Femur (tissue), 1 donor: ENCODE data around the gene ZFP14.
"Not testable (repeated sequence)": the region's sequence is repeated elsewhere in the genome, so short reads cannot be mapped to it uniquely, and the experiment has no call there.

Experiments used
- DNase-seq: peaks from one replicate; pipeline ENCODE4 v3.0.0-alpha.2; 2017

Gene ZFP14

GRCh38 chr19:36330216-36330615, 48.8 kb downstream of the ZFP14 start:
- no peak for DNase-seq

DNA sequence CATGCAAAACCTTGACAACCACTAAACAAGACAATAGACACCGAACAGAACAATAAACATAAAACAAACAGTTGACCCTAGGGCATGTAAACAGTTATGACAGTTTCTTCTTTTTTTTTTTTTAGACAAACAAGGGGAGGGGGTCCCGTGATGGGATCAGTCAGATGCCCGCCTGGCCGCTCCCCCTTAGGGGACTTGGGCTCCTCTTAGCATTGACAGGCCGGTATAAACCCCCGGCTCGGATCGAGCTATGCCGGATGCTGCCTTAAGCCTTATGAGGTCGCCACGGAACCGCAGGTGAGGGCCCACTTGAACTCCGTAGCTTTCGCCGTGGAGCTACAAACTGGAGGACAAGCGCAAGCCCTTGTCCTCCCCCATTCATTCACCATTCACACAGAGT, 49.5 kb downstream of the ZFP14 start:
- not testable (repeated sequence) for DNase-seq

DNA sequence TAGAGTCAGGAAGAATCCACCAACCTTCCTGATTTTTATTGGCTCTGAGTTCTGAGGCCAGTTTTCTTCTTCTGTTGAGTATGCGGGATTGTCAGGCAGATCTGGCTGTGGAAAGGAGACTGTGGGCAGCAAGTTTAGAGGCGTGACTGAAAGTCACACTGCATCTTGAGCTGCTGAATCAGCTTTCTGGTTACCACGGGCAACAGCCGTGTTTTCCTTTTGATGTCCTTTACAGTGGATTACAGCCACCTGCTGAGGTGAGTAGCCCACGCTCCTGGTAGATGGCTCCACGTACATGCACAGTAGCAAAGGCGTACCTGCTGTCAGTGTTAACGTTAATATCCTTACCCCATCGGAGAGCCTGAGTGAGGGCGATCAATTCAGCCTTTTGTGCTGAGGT, 52.4 kb downstream of the ZFP14 start:
- not testable (repeated sequence) for DNase-seq

DNA sequence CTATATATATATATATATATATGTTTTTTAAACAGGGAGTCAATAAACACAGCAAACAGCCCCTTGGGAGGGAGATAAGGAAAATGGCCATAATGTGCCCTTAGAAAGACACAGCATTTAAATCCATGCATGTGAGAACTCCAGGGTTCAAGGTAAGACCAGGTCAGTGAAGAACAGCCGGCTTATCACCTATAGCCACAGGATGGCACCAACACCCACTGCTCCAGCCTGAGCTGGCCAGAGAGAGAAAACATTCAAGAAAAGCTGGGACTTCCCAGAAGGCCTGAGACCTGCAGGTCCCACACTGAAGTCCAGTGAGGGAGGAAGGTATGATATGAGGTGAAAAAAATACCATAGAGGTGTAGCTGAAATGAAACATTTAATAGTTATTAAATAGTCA, 63.8 kb downstream of the ZFP14 start:
- not testable (repeated sequence) for DNase-seq

DNA sequence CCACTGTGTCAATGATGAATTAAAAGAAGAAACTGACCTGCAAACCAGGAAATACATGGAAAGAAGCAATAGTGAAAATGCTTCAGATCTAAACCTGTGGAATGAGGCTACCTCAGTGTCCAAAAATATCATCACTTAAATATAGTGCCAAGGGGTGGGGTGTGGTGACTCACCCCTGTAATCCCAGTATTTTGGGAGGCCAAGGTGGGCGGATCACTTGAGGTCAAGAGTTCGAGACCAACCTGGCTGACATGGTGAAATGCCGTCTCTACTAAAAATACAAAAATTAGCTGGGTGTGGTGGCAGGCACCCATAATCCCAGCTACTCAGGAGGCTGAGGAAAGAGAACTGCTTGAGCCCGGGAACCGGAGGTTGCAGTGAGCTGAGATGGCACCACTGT, 64.9 kb downstream of the ZFP14 start:
- DNase-seq: not testable (repeated sequence)

DNA sequence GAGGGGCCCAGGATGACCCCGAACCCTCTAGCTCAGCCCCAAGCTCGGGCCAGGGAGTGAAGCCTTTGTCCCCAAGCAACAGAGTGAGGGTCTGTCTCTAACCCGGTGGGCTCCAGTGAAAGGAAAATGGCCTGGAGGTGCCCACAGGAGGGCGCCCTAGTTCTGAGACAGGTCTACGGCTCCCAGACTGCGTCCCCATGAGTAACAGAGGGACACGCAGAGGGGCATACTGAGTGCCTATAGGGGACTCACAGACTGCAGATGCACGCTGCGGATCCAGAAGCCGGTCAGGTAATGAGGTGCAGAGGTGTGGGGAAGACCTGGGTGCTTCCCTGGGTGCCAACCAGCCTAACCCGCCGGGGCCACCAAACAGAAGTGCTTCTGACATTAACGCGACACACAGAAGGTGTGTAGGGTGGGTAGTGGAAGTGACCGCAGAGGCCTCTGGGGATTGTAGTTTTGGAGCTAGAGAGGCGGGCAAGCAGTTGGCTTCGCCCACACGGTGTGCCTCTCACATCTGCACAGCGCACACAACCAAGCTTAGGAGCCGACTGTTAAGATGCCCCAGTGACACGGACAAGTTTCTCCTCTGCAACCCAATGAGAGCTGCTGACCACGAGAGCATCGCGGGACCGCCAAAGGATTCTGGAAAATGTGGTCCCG, 67.8 kb downstream of the ZFP14 start:
- not testable (repeated sequence) for DNase-seq

DNA sequence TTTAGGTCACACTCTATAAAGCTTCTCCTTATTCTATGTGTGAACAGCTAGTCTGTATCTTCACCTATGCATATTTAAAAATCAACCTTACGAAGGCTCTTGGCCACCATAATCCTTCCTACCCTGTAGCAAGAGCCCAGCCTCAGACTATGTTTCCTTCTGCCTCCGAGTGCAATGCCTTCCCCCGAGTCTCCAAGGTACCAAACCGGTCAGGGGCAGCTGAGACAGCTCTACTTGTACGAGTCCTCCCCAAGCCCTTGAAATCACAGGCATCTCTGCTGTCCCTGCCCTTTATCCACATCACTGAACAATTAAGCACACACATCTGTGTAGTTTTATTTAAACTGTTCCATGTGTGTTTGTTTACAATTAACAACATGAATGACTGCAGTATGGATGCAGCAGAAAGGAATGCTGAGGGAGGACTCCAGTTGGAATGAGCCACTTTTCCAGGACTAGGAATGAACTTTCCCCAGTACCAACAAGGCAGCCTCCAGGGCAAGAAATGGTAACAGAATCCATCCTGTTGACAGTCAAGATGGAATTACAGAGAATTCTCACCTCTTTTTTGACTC, 68.5 kb downstream of the ZFP14 start:
- not testable (repeated sequence) for DNase-seq

DNA sequence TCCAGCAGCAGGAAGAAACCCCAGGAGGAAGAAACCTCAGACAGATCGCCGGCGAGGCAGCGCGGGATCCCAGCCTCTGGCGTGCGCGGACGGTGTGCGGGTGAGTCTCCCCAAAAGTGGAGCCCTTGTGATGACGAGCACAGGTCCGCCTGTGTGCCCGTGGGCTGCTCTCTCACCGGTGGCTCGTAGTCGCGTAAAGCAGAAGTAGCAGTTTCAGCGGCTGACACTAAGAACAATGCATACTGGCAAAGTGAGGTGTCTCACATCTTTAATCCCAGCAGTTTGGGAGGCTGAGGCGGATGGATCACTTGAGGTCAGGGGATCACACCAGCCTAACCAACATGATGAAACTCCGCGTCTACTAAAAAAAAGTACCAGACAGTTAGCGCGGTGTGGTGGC, 69.2 kb downstream of the ZFP14 start:
- DNase-seq: not testable (repeated sequence)

GRCh38 chr19:36309309-36309708, 69.7 kb downstream of the ZFP14 start:
- not testable (repeated sequence) for DNase-seq

GRCh38 chr19:36292317-36292716, 86.7 kb downstream of the ZFP14 start:
- not testable (repeated sequence) for DNase-seq
